G401.6 (cell line): ENCODE data around the gene MAEA.
"Not testable (repeated sequence)": the region's sequence is repeated elsewhere in the genome, so short reads cannot be mapped to it uniquely, and the experiment has no call there.

Experiments
- FAIRE-seq: peaks from 2 replicates; lab custom pipeline; 2012; peaks lifted over from hg19 to GRCh38; lab: Jason Lieb, UNC

Gene MAEA

GRCh38 chr4:1367230-1367935 is 77.7 kb downstream of the MAEA start:
- no peak for FAIRE-seq

GRCh38 chr4:1367936-1368289 is 78.2 kb downstream of the MAEA start:
- no peak for FAIRE-seq

GRCh38 chr4:1368421-1369090 is 78.9 kb downstream of the MAEA start:
- FAIRE-seq: no peak

DNA sequence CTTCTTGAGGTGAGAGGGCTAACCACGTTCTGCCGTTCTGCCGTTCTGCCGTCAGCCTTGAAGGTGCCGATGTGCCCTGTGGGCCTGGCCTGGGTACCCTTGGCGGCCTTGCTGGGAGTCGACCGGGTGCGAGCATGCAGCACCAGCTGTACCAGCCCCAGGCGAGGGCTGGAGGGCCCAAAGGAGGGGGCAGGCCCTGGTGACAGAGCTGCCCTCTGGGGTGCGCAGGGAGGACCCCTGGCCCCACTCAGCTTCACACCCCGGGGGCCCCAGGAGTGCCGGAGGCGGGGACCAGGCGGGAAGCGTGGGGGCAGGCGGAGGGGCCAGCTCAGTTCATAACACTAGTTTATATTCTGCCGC is 79.4 kb downstream of the MAEA start:
- no peak for FAIRE-seq

DNA sequence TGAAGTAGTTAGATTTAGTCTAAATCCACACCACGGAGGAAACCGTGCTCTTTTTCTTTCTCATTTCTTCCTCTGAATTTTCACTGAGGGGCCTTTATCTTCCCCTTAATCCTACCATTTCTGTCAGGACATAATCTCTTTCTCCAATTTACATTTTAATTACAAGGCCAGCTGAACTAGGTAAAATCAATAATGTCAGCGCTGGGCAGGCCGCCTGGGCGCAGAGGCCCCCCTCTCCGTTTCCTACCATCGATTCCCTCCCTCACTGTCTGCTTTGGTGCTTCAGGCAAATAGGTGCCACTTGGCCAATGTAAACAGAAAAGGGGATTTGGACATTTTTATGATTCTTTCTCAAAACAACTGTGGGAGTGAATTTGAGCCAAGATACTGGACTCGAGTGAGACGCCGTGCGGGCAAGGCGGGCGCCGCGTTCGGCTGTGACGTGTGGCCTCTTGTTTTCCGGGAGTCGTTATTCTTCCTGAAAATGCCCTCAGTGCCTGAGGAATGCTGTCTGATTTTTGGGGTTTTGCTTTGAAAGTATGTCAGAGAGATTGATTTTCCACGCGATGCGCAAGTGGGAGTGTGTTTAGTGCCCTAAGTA is 79.9 kb downstream of the MAEA start:
- FAIRE-seq: no peak

DNA sequence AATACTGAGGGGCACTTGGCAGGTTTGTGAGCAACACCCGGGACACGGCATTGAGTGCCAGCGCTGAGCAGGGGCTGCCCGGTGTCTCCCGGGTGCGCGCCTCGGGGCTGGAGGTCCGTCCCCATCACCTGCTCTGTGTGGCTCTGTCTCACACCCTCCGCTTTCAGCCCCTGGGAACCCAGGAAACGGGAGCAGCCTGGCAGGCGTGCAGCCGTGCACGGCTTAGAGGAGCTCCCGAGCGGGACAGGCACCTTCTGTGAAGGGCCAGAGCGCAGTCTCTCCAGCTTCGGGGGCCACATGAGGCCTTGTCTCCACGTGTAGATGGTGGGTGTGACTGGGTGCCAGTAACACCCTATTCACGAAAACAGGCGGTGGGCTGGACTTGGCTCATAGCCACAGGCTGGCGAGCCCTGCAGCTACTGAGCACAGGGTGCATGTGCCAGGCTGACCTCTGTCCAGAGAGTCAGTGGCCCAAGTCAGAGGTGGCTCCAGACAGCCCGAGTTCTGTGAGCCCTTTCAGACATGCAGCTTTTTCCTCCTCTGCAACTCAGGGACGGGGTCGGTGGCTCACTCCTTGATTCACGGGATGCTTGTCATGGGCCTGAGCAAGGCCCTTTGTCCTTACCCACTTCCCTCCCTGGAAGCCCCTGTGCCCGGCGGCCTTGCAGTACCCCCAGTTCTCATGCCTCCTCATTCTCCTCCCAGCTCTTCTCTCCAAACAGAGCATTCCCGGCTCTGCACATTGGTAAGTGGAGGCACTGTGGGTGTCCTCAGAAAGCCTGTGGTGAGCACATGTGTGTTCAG is 80.8 kb downstream of the MAEA start:
- FAIRE-seq: no peak

DNA sequence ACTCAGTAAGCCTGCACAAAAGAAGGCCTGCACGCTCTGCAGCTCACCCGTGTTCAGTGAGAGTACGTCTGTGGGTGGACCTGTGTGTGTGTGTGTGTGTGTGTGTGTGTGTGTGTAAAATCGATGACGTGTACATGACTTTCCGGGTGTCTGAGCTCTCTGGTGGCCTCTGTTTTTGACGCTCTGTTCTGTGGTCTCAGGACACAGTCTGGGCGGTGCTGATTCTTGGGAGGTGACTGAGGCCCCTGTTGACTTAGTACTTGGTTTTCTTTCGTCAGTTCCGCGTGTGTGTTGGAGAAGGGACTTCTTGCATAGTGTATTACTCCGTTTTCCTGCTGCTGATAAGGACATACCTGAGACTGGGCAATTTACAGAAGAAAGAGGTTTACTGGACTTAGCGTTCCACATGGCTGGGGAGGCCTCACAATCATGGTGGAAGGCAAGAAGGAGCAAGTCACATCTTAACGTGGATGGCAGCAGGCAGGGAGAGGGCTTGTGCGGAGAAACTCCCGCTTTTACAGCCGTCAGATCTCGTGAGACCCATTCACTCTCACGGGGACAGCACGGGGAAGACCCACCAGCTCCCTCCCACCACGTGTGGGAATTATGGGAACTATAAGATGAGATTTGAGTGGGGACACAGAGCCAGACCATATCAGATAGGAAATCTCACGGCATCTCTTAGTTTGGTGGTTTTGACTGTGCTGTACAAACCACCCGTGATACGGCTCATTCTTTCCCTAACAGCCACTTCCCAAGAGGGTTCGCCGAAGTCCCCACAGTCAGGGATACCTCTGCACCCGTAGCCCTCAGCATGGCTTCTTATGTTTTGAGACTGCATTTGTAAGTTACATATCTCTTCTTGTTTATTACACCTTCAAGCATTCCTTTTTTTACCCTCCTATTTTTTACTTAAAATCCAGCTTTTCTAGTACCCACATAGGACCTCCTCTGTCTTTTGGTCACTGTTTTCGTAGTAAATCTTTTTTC is 81.8 kb downstream of the MAEA start:
- no peak for FAIRE-seq

DNA sequence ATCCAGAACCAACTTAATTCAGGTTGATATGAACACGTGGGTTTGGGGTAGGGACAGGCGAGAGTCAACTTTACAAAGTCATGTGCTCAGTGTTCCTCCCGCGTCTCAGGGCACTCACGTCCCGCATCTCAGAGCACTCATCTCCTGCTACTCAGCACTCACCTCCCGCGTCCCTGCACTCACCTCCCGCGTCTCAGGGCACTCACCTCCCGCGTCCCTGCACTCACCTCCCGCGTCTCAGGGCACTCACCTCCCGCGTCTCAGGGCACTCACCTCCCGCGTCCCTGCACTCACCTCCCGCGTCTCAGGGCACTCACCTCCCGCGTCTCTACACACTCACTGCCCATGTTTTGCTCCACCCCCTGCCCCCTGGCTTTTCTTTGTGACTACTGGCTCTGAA is 82.9 kb downstream of the MAEA start:
- not testable (repeated sequence) for FAIRE-seq

- FAIRE-seq: no peak
Observed at GRCh38 chr4:1373892-1374705, 84.4 kb downstream of the MAEA start.

DNA sequence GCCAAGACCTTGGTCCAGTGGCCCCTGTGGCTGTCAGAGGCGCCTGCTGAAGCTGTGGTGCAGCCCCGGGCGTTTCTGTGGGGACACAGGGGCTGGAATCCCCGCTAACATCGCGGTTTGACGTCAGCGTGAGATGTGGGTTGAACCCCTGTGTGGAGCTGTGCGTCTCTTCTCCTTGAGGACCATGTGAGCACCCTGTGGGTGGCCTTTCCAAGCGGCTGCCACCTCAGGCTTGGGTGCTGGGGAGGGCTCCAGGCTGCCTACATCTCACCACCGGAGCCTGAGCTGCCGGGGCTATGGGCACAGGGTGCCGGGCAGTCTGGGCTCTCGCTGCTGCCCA is 85.0 kb downstream of the MAEA start:
- no peak for FAIRE-seq

- FAIRE-seq: no peak
Observed at GRCh38 chr4:1375051-1375721, 85.5 kb downstream of the MAEA start.

- no peak for FAIRE-seq
Observed at GRCh38 chr4:1375761-1376322, 86.2 kb downstream of the MAEA start.

- FAIRE-seq: no peak
Observed at GRCh38 chr4:1376391-1376840, 86.7 kb downstream of the MAEA start.

- FAIRE-seq: no peak
Observed at GRCh38 chr4:1376841-1377605, 87.3 kb downstream of the MAEA start.

DNA sequence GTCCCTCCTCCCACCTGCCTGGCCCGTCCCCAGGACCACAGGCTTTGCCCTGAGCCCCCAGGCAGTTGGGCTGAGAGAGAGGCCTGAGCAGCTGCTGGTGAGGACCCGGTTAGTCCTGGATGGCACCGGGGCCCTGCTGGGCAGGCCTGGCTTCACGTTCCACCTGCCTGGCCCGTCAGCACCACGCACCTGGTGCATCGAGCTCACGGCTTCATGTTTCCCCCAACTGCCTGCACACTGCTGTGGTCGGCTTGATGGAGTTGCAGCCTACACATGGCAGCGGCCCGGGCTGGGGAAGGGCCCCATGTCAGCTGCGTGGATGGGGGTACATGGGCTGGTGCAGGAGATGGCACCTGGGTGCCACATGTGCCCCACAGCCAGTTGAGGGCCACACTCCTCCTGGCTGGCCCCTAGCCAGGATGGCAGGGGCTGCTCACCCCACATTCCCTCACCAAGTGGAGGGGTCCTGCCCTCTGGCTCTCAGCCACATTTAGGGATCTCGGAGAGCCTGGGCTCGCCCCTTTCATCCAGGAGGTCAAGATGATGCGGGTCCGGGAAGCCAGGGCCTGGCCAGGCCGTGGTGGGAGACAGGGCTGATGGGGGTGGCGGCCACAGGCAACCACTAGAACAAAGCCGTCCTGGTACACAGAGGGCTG is 88.0 kb downstream of the MAEA start:
- FAIRE-seq: no peak

GRCh38 chr4:1378559-1379231 is 89.0 kb downstream of the MAEA start:
- no peak for FAIRE-seq

DNA sequence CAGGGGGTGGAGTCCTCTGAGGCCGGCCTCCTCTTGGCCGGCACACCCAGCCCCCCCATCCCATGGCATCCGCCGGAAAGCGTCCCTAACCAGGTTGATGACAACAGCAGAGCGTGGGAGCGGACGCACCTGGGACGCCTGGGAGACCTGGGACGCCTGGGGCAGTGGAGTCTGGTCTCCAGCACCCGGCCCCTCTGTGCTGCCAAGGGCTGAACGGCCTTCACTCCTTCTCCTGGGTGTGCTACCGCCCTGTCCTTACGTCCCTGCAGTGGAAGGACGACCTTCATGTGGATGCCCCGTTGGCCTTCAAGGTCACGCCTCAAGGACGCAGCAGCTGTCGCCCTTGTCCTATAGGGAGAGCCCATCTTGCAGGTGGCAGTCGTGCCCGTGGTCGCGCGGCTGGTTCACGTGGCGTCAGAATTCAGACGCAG is 89.7 kb downstream of the MAEA start:
- no peak for FAIRE-seq

DNA sequence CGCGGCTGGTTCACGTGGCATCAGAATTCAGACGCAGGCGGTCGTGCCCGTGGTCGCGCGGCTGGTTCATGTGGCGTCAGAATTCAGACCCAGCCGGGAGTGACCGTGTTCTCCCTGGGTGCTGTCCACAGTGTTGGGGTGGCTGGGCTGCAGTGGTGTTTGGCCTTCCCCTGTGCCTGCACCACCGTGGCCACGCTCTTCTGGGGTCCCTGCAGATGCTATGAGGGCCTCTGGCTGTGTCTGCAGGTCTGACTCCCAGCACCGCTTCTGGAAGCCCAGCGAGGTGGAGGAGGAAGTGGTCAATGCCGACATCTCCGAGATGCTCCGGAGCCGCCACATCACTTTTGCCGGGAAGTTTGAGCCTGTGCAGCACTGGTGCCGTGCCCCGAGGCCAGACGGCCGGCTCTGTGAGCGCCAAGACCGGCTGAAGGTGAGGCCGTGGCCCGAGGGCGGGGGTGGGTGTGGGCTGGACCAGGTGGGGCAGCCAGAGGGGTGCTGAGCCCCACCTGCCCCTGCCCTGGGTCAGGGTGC is 90.2 kb downstream of the MAEA start:
- FAIRE-seq: no peak
